ENCODE data around the gene ZSCAN9. TPM values are rescaled to one million over a fixed set of nuclear protein-coding genes. Genes with fewer than 3 reads are reported as not detected.

ZSCAN9 gene
- total and polyA plus RNA-seq, 2 of the 13 experiments (the other 11 are each of a cell fraction or from before 2014, with no cell fraction given): 14.6 to 17.8 TPM

GRCh38 chr6:28225056-28225834 is at the start of gene ZSCAN9 (continued):
- TF ChIP-seq RERE (CRISPR knock-in tag; IDR thresholded peaks at IDR 0.05; ENCODE audit: low read depth): peak; percentile 42; the same call in 1 of the 2 replicates
- TF ChIP-seq ZNF501 (CRISPR knock-in tag; IDR thresholded peaks at IDR 0.05): peak; percentile 96
- TF ChIP-seq FOXM1 (CRISPR knock-in tag; IDR thresholded peaks at IDR 0.05): no peak
- no peak for TF ChIP-seq ZNF253 (CRISPR knock-in tag; IDR thresholded peaks at IDR 0.05; ENCODE audit: borderline replicate concordance)
- TF ChIP-seq ZNF44 (CRISPR knock-in tag; IDR thresholded peaks at IDR 0.05): peak; percentile 53; the same call in 1 of the 2 replicates
- TF ChIP-seq DR1 (CRISPR knock-in tag; IDR thresholded peaks at IDR 0.05): peak; percentile 60; the same call in 1 of the 2 replicates
- TF ChIP-seq TARDBP (CRISPR knock-in tag; IDR thresholded peaks at IDR 0.05): peak; percentile 94
- TF ChIP-seq ZMYM4 (CRISPR knock-in tag; IDR thresholded peaks at IDR 0.05): peak; percentile 86
- no peak for TF ChIP-seq ZNF550 (CRISPR knock-in tag; IDR thresholded peaks at IDR 0.05; ENCODE audit: borderline replicate concordance)
- peak; percentile 65 for TF ChIP-seq CCAR2 (optimal IDR thresholded peaks at IDR 0.05; ENCODE audit: low read depth, low read length)
- 0 out of 2 replicates have a peak, but pooled peaks have one; percentile 61 for TF ChIP-seq ZNF619 (CRISPR knock-in tag; IDR thresholded peaks at IDR 0.05)
- TF ChIP-seq ZNF276 (CRISPR knock-in tag; IDR thresholded peaks at IDR 0.05; ENCODE audit: low read depth): peak; percentile 84; the same call in 1 of the 2 replicates
- 0 out of 2 replicates have a peak, but pooled peaks have one; percentile 60 for TF ChIP-seq ATAD3A (CRISPR knock-in tag; IDR thresholded peaks at IDR 0.05)
- TF ChIP-seq NR0B2 (CRISPR knock-in tag; IDR thresholded peaks at IDR 0.05): peak; percentile 89
- peak; percentile 61; the same call in 1 of the 2 replicates for TF ChIP-seq NCOA2 (CRISPR knock-in tag; IDR thresholded peaks at IDR 0.05)
- TF ChIP-seq TCF7 (IDR thresholded peaks at IDR 0.05; ENCODE audit: low read depth): peak; percentile 91; the same call in 1 of the 2 replicates
- TF ChIP-seq MAFG (CRISPR knock-in tag; IDR thresholded peaks at IDR 0.05): peak; percentile 26; the same call in 1 of the 2 replicates
- TF ChIP-seq ZNF451 (CRISPR knock-in tag; IDR thresholded peaks at IDR 0.05): peak; percentile 92; the same call in 1 of the 2 replicates
- peak; percentile 47; the same call in 1 of the 2 replicates for TF ChIP-seq ZNF580 (CRISPR knock-in tag; IDR thresholded peaks at IDR 0.05; ENCODE audit: borderline replicate concordance, low read depth)
